NCI-H446 treated with DMSO at 0.1 percent for 48 hours (cell line): Measurements from ENCODE around the gene BMP4.
"Not testable (repeated sequence)": the region's sequence is repeated elsewhere in the genome, so short reads cannot be mapped to it uniquely, and the experiment has no call there.

ENCODE experiments used
- DNase-seq: peaks from one replicate; lab custom pipeline; 2025; lab: John Stamatoyannopoulos, UW

Gene BMP4

DNA sequence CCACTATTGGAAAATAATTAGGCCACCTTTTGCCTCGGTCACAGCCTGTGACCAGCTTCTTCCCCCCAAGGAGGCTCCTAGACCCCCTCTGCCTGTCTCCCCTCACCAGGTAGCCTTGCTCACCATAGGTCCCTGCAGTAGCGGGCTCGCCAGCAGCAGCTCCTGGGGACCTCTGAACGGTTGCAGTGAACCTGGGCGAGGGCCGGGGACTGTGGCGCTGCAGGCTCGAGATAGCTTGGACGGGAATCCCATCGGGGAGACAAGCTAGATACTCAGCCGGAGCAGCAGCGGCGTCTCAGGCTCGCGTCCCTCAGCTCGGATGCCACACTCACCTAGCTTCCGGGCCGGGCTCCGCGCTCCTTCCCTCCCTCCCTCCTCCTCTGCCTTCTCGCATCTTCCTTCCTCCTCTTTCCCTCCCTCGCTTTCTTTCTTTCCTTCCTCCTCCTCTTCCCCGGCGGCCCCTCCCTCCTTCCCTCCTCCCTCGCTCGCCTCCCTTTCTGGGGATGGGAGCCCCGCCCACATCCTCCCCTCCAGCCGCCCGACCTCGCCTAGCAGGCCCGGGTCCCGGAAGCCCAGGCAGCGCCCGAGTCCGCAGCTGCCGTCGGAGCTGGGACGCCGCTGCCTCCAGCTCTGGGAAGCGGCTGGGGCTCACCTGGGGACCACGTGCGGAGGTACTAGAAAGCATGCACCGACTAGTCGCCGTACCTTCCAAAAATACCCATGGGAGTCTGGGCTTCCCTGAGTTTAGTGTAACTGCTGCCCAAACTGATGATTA lies at the start of gene BMP4:
BMP4 (minus strand) TSS at position 399 of the 775 bp plus-strand sequence. CDS start 4,603 bp downstream, outside the sequence.
- no peak for DNase-seq

DNA sequence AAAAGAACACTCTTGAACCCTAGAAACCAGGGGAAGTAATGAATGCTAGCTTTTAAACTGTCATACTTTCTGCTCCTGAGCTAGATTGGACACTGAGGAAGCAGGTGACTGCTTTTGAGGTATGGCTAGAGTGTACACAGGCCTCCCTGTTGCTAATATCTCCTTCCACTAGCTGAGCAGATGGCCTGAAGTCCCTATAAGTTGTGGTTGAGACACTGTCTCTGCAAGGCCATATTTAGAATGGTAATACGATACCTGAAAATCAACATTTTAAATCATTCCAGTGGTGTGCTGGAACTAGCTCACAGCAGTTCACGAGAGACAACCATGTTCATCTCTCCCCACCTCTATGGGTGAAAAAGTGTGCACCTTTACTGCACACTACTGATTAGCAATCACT lies 46.4 kb upstream of the BMP4 start:
- DNase-seq = no peak

DNA sequence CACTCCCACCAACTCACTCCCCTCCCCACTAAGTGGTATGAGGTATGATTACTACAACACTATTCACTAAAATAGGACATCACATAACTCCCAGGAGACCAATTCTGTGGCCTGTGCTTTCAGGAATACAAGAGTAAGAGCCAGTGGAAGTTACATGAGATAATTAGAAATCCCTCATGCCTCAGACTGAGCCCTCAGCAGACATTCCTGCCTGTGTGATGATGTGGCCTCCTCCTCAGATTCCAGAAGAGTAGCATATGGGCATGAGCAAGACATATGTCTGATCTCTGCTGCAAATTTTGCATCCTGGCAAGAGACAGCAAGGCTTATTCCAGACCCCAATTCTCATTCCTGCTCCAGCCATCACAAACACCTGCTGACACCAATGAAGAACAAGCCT lies 46.0 kb upstream of the BMP4 start:
- DNase-seq = no peak

DNA sequence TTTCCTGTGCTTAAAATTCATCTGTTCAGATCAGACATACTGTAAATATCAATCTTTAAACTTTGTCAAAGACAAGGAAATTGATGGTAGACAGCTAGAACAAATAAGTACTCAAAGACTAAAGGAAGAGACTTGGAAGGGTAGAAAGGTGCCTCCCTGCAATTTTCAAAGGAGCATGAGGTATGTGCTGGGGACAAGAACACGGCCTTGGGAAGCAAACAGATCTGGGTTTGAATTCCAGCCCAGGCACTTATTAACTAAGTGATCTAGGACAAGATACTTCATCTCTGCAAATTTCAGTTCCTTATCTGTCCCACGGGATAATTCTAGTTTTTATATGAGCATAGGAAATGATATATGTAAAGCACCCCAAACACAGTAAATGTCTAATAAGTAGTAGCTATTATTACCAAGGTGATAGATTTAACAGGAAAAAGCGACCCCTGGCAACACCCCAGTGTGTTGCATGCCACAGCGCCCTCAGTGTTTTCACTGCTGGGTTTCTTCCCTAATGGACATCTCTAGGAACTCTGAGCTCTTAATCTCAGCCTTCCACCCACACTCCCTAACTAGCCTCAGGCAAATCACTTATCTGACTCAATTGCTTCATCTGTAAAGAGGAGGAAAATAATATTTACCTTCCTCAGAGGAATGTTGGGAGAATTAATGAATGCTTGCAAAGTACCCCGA lies 44.7 kb upstream of the BMP4 start:
- no peak for DNase-seq

DNA sequence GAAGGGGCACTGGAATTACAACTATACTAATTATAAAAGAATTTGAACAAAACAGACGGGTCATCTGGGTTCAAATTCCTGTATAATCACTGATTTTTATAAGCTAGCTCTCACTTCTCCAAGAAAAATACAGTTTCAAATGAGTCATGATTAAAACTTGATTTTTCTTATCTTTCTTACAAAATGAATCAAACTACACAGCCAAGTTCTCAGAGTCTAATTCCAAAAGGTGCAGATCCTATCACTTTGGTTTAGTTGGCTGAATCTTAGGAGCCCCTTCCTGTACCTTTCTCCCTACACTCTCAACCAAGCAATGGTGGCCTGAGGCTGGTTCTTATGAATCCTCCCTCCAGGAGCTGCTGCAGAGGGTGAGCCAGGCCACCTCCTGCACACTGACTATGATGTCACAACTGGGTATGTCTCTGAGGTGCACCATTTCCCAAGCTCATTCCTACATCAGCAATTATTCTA lies 43.8 kb upstream of the BMP4 start:
- DNase-seq = no peak

DNA sequence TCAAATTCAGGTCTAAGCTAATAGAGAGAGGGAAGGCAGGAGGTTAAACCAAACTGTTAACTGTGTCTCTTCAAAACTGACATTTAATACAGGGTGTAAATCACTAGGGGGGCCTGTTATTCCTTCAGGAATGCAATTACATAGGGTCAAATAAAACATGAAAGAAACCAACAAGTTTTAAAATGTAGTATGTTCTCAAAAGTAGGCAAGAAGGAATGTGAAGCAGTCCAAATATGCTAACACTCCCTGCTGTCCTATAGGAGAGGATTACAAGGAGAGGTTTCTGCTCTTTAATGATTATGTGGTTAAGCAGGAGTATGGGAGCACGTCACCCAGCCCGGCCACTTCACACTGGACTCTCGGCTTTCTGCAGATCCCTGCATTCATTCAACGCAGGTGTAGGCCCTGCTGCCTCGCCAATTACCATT lies 42.5 kb upstream of the BMP4 start:
- DNase-seq = no peak

DNA sequence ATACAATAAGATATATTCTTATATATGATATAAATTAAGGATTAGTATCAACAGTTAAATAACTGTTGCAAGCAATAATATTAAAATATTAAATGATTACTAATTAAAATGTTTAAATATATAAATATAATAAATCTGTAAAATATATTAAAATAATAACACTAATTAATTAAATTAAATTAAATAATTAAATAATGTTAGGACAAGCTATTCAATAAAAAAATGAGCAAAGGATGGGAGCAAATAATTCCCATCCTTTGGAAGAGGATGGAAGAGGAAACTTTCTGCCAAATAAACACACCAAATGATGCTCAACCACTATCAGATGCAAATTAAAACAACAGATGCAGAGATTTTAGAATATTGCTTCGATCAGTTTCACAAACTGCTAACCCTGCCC lies 39.4 kb upstream of the BMP4 start:
- no peak for DNase-seq

DNA sequence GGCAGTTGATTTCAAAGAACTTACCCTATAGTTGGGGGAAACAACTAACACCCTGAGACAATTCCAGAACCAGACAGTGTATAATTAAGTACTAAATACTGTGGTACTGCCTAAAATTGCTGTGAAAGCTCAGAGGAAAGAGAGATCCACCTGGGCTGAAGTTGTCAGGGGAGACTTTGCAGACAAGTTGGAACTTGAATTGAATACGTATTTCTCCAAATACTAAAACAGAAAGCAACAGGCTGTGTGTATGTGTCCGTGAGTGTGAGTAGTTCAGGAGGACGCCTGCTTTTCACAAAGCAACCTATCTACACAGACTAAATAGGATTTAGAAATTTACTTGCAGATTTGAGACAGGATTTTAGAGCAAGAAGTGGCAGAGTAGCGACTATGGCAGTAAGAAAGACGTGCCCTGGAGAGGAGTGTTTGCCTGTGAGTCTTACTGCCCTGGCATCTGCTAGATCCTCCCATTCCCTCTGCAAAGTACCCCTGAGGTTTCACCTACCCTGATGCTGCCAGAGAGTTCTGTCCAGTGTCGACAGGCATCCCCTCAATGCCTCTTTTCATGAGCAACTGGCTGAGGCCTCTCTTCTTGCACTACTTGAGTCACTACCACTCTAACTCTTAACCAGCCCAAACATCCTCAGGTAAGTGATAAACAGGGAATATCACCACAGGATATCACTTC lies 37.4 kb upstream of the BMP4 start:
- DNase-seq = no peak

DNA sequence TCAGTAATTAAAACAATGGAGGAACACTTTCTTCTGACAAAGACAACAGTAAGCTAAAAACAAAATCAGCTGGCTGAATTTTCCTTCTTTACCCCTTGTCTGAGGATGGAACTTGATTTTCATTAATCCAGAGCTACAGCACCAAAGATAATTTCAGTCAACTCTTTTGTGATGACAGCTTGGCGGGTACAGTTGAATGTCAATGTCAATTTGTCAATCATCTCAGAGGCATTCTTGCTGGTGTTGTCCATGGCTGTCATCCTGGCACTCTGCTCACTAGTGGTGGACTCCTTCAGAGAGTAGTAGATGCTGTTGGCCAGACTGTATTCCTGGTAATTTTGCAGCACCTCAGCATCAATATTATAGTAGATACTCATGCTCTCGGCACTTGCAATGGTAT lies 34.4 kb upstream of the BMP4 start:
- no peak for DNase-seq

DNA sequence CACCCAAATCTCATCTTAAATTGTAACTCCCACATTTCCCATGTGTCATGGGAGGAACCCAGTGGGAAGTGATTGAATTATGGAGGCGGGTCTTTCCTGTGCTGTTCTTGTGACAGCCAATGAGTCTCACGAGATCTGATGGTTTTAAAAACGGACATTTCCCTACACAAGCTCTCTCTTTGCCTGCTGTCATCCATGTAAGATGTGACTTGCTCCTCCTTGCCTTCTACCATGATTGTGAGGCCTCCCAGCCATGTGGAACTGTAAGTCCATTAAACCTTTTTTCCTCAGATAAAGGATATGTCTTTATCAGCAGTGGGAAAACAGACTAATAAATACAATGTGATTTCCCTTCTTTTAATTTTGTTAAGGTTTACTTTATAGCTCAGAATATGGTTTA lies 30.1 kb upstream of the BMP4 start:
- DNase-seq = not testable (repeated sequence)

DNA sequence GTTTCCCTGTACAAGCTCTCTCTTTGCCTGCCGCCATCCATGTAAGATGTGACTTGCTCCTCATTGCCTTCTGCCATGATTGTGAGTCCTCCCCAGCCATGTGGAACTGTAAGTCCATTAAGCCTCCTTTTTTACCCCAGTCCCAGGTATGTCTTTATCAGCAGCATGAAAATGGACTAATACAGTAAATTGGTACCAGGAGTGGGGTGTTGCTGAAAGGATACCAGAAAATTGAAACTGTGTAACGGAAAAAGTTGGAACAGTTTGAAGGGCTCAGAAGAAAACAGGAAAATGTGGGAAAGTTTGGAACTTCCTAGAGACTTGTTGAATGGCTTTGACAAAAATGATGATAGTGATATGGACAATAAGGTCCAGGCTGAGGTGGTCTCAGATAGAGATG lies 28.3 kb upstream of the BMP4 start:
- DNase-seq = not testable (repeated sequence)

DNA sequence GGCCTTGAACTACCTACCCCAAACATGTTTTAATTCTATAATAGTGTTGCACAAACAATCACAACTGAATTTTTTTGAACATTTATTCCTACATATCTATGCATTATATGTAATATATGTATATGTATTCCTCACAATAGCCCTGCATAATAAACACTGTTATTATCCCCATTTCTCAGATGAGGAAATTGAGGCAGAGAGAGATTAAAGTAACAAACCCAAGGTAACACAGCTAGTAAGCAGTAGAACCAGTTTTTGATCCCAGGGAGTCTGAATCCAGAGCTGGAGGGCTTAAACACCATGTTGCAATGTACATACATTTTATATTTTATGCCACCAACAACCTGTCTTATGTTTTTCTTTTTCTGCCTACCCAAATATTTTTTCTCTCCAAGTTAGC lies 26.5 kb upstream of the BMP4 start:
- DNase-seq = no peak

DNA sequence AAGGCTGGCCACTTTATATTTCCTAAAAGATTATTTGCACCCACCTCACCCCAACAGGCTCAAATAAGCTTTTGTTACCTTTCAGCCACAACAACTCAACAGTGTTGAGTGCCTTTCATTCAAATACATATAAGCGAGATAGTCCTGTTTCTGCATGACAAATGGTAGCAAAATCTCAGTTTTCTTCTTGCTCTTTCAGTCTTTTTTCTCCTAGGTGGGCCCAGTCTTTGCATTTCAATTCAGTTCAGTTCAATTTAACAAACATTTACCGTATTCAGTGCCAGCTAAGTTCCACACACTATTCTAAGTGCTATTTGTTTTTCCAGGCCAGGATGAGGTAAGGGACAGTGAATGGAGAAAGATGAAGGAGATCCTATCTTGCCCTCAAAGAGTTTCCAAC lies 25.9 kb upstream of the BMP4 start:
- no peak for DNase-seq

DNA sequence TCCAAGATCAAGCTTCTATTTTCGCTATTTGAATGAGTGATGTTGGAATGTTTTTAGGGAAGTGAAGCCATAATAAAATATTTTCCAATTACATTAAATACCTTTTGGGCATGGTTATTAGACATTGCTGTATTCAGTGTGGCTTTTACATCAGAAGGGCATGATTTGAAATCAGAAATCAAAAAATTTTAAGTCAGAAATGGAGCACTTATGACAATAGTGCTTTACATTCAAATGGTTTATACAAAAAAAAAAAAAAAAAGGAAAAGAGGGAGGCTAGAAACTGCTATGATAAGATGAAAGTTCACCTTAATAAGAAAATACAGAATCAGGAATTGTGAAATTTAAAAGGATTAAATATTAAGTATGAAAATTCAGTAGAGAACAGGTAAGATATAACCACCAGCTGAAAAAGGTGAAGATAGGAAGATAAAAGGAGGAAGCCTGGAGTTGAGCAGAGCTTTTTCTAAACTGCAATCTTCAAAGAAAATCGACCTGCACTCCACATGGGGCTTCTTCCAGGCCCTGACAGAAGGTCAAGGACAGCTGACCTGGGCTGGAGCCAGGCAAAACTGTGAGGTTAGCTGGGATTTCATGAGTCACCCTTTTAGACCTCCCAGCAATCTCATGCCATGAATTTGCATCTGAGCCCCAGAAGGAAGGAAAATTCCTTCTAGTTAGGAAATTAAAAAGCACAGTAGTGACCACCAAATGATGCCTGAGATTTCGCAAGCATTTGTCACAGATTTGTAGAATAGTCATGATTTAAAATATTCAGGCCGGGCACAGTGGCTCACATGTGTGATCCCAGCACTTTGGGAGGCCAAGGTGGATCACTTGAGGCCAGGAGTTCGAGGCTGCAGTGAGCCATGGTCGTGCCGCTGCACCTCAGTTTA lies 23.4 kb upstream of the BMP4 start:
- no peak for DNase-seq

DNA sequence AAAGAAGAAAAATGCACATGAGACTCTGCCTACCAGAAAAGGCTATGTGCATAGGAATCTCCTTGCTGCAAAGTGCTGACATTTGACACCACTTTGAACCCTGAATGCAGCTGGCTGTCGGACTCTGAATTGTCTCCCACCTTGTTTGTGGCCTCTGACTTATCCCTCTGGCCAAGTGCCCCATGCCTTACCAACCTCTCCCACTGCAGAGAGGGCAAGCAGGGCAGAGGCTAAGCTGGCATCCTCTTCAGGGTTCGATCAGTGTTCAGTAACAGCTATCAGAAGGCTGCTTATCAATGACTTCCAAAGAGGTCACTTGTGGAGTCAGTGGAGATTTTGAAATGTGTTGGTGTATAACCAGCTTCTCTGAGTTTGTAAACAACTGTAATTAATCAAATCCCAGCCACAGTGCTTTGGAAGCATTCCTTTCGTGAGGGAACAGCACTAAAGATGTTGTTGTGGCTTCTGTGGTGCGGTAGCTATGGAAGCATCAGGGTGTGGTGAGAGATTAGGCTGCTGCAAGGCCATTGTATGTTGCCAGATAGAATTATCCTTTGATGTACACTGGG lies 22.6 kb upstream of the BMP4 start:
- no peak for DNase-seq

DNA sequence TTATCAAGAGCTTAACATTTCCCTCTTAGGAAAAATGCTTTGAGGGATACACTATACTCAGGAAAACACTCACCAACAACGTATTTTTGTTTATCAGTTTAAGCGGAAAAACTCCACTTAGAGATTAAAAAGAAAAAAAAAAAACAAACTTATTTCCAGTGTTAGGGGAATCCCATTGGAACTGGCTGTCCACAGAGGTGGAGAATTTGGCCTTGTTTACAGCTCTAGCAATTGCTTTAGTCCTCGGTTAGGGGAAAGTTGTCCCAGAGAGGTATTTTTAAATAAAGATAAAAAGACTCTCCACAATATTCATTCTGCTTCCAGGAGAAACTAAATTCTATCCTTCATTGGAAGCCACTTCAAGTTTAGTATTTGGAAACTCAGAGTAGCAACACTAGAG lies 21.6 kb upstream of the BMP4 start:
- no peak for DNase-seq

DNA sequence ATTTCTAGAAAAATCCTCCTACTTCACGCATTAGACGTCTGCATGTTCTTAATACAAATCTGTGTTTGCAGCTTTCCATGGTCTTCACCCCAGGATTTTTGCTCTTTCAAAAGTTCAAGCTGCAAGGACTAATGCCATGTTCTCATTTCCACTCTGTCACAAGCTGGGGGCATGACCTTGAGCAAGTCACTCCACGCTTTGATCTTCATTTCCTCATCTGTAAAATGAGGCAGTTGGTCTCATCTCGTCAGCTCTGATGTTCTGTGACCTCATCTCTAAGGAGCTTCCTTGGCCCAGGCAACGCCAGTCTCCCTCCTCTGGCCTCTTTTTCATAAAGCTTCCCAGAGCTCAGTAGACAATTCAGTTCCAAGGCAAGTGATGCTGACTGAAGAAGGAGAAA lies 18.8 kb upstream of the BMP4 start:
- DNase-seq = no peak

DNA sequence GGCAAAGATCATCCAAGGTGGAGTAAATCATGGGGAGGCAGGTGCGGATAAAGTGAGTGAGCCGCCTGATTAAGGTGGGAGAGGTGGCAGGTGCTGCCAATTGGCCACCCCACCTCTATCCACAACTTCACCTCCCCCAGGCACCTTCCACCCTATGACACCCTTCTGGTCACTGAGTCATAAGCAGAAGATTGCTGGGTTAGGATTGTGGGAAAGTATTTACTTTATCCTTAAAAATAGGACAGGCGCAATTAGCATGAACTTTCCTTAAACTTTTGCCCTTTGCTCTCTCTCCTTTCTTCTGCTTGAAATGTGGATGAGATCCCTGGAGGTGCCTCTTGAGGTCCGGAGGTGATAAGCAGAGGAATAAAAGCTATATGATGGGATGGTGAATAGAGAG lies 14.9 kb upstream of the BMP4 start:
- DNase-seq = no peak

DNA sequence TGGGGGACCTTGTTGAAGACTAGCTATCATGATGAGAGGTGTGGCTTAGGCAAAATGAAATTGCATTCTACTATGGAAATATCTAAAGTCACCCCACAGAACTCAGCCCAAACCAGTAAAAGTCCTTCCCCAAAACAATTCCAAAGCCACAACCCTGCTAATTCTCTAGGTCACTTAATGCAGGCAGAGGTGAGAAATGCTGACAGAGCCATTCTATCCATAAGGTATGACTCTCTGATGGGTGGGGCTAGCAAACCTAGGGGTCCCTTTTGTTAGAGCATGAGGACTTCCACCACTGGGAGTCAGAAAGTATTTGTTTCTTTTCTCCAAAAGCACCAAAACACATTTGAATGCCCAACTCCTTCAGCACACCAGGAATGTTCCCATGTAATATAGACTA lies 12.7 kb upstream of the BMP4 start:
- DNase-seq = no peak

DNA sequence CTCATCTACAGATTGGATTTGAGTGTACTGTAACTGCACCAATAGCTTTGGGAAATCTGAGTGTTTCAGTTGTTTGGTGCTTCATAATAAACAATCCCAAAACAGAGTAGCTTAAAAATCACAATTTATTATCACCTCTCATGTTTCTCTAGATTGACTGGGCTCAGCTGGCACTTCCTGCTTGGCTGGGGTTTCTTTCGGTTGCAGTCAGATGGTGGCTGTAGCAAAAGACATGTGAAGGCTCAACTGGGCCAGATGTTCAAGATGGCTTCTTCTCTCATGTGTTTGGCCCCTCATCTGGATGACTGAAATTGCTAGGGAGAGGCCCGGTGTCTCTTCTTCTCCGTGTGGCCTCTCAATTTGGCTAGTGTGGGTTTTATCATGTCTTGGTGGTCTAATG lies 12.1 kb upstream of the BMP4 start:
- DNase-seq = no peak

DNA sequence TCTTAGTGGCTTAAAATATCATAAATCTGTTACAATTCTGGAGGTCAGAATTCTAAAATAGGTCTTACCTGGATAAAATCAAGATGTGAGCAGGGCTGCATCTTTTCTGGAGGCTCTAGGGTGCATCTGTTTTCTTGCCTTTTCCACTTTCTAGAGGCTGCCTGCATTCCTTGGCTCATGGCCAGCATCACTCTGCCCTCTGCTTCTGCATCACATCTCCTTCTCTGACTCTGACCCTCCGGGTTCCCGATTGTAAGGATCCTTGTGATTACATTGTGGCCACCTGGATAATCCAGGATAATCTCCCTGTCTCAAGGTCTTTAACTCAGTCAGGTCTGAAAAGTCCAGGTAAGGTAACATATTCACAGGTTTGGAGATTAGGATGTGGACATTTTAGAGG lies 11.0 kb upstream of the BMP4 start:
- no peak for DNase-seq

DNA sequence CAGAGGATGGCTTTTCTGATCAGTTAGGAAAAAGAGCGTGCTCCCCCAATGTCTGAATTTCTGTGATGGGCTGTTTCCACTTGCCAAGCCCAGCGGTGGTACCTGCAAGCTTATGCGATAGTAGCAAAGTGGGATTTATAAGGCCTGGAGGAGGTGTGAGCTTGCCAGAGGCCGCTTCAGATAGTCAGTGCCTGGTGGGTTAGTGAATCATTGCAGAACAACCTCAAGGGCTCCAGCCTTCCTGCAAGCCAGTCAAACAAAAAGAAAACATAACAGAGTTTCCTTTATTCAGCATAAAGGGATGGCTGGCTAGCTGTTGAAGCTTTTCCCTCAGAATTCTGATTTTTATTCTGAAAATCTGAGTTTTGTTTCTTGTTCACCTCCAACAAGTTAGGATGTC lies 7.6 kb upstream of the BMP4 start:
- no peak for DNase-seq
